Measurements from ENCODE around the gene CEP43. TPM values are rescaled to one million over a fixed set of nuclear protein-coding genes. Genes with fewer than 3 reads are reported as not detected.

CEP43 gene
- total RNA-seq, 1 donor from 2014 or later: 10.8 TPM

DNA sequence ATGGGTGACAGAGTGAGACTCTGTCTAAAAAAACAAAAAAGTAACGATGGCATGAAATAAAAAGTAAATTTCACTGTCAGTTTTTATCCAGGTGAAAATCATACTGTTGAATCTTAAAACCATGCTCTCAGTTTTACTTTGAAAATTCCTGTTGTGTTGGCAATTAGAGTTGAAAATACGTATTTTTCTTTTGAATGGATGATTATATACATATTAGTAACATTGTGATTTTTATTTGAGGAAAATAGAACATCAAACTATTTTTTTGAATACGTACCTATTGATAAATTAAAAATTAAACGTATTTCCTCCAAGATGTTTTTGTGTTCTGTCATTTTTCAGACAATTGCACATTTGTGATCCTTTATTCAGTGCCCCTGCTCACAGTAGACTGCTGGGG, 14.7 kb downstream of the CEP43 start:
- ATAC-seq: no peak

DNA sequence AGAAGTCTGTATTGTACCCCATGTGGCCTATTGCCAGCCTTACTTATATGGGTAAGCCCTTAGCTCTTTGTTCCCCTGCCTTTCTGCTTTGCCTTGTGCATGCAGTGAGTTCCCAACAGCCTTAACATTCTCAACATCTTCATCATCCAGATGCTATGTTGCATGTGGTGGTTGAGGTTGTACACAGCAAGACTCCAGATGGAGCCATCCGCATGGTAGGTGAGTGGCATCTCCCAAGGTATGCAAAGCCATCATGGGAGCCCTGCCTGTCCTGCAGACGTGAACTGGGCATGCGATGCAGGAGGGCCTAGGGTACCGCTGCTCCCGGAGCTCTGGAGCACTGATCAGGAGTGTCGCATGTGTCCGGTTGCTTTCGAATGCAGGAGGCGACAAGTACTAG, 16.1 kb downstream of the CEP43 start:
- ATAC-seq: no peak

DNA sequence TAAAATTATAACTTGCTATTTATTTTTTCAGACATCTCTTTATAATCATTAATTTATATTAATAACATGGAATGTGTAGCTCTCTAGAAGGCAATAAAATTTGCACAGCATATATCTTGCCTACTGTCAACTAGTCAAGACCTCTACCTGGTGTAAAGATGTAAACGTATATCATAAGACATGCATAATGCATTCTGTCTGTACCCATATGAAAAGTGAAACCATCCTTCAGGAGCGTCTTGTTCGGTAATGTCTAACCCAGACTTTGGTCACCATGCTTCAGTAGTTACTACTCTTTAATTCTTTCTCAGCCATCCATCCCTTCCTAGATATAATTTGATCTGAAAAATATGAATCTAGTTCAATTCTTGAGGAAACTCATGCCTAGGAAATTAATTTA, 21.0 kb downstream of the CEP43 start:
- ATAC-seq: no peak

DNA sequence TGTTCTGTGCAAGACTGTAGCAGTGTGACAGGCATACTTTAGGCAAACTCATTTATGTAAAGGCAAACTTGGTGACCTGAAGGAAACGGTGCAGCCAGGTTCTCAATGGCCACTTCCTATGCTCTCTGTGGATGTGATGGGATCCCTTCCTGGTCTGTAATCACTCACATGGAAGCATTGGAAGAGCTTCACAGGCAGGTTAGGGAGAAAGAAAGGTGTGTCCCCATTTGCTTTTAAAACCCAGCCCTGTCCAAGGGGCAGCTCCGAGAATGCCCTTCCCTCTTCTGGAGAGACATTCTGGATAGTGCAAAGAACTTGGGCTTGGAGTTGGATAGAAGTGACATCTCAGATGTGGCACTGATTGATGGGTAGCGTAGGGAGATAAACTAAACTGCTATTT, 28.1 kb downstream of the CEP43 start:
- ATAC-seq: no peak

DNA sequence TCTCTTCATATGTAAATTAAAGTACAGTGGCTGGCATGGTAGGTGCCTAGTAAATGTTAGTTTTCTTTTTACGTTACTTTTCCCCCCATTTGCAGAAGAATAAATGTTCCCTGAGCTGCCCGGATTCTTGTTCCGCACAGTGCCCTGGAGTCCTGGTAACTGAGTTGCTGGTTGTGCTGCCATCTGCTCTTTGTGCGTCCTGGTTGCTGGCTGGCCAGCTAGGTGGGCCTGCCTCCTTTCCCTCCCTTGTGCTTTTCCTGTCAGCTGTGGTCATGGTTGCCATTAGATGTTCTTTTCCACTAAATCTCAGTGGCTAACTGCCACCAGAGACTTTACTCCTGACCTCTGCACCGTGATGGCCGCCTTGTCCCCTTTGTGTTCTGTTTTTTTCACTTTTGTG, 28.6 kb downstream of the CEP43 start:
- ATAC-seq: no peak

DNA sequence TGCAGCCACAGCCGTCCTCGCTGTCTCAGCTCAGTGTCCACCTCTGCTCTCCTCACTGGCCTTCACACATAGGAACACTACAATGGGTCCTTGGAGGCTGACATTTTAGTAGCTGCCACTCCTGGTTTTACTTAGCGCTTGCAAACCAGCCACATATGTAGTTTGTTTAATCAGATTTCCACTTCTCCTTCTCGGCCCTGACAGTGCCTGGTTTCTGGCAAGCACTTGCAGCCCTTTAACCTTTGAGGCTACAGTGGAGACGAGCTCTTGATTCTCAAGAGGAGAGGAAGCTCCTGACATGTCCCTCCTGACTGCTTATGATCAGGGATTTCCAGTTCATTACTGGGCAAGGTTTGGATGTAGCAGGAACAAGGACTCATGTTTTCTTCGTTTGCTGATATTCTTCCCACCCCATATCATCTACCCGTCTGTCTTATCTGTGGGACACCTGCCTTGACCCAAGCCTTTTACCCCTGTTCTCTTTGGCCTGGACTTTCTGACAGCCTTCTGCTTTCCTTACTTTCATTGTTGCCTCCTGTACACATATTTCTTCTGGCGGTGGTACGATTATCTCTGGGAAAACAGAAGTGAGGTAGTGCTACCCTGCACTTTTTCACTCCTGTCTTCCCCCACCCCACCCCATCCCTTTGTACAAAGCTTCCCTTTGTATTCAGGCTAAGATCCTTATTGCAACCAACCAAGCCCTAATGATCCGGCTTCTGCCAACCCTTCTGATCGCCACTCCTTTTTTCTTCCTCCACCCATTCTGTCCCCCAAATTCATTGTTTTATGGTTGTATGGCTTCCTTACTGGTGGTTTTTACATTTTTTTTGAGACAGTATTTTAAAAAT, 31.2 kb downstream of the CEP43 start:
- ATAC-seq: no peak

DNA sequence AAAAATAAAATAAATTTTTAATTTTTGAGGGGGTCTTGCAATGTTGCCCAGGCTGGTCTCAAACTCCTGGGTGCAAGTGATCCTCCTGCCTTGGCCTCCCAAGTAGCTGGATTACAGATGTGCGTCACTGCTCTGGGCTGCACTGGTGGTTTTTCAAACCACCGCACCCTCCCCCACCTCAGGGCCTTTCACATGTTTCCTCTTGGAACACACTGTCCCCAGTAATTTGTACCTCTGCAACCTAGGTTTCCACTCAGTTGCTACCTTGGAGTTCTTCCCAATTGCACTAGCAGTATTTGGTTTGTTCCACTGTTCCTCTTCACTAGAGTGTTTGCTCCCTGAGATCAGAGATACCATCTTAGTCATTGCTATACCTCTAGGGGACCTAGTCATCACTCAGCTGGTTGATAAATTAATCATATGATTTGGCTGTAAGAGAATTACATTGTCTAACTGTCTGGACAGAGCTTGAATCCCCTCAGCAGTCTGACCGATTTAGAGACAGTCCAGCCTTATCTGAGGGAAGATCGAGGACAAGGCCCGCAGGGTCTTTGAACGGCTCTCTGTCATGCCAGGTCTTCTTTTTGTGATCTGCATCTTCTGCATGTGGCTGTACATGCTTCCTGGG, 32.0 kb downstream of the CEP43 start:
- no peak for ATAC-seq

DNA sequence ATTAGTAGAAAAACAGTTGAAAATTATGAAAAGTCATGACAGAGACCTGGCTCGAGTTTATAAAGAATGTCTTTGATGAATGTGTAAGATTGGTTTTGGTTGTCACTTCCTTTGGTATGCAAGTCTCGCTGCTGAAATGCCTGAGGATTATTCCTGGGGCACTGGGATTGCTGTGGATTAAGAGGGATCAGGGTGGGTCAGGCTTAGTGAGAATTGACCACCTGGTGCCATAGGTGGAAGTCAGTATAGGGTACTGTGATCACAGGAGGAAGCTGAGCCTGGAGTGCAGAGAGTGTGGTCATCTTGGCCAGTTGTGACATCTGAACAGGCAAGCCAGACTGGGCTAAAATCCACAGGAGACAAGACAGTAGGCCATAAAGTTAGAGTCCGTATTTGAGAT, 34.9 kb downstream of the CEP43 start:
- ATAC-seq: no peak

DNA sequence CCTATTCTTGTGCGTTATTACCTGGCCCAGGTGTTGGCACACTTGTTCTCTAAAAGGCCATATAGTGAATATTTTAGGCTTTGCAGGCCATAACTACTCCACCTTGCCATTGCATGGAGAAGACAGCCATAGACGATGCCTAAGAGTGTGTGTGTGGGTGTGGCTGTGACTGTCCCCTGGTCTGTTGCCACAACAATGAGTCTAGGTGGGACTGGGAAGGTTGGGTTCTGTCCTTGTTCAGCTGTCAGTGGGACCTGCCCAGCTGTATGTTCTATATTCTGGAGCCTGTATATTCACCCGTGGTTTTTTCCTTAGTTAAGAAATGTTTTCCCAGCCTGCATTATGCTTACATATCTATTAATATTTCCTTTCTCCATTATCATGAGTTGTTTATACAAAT, 38.6 kb downstream of the CEP43 start:
- no peak for ATAC-seq

DNA sequence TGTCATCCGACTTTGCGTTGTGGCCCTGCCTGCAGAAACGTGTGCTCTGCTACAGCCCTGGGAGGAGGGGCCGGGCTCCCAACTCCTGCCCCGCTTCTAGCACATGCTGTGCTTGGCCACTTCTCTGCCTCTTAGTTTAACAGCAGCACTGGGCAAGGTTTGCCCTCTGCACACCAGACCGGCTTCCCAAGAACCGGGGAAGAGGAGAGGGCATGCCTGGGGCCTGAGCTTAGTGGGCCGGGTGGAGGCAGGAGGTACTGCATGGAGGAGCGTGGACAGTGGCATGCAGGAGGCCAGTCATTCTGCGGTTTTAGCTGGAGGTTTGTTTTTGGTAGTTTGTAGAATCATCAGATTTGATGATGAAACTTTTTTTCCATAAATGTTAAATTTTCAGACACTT, 45.5 kb downstream of the CEP43 start:
- no peak for ATAC-seq

DNA sequence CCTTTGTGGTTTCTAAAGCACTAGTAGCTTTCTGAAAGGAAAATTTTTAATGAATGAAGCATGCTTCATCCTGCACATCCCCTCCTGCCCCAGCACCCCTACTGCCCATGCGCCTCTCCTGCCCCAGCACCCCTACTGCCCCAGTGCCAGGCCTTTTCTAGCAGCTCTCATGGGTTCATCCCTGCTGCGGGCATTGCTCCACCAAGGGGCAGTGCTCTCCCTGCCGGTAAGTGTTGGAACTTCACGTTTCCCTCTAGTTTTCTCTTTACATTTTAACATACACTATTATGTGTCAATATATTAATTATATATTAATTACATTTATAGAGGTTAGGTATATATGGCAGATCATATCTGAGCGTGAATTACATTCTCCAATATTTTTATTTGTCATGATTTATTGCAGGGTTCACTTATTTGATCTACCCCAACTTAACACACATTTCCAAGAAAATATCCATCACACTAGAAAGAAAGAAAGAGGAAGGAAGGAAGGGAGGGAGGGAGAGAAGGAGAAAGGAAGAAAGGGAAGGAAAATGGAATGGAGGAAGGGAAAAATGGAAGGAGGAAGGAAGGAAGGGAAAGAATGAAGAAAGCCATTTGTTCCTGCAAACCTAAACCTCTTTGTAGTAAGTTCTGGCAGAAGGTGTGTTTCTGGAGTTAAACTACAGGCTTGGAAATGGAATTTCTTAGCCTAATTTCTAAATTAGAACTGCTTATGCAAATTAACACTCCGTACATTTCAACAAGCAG, 46.8 kb downstream of the CEP43 start:
- ATAC-seq: no peak

DNA sequence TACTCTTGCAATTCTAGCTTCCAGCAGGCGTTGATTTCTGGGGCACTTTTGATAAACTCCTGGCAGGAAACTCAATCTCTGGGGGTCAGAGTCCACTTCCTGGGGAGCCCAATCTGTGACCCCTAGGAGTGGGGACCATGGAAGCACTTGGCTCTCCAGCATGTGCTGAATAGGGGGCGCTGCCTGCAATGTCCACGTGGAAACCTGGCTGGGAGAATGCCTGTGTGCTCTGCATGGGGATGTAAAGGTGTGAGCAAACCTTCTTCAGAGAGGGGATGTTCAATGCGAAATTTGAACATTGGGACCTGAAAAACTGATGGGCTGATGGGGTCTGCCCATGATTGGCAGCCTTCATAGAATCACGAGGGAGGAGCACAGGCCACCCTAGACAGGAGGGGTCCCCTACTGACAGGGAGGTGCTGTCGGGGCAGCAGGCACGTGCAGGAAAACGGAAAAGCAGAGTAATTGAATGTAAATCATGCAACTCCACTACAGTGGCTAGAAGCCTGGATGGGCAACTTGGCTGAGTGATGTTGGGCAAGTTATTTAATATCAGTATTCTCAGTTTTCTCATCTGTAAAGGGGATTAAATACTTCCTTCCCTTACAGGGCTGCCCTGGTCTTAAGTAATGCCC, 47.8 kb downstream of the CEP43 start:
- ATAC-seq: peak; percentile 10

DNA sequence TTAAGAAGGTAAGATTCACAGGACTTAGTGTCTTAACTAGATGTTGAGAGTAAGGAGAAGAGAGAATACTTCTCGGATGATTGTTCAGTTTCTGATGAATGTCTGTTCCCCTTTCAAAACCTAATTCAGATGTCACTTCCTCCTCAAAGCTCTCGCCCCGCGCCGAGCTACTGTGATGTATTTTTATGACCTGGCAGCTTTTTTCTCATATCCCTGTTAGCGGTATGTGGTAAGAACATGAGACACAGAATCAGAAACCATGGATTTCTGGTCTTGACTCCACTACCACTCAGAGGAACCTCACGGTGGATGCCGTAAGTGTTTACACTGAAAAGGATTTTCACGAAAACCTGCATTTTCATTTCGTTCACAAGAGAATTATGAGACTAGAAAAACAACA, 48.4 kb downstream of the CEP43 start:
- peak; percentile 29 for ATAC-seq

Other genes starting within 250 kb of the CEP43 start
- 23.6 TPM for gene RNASET2, start 42.8 kb upstream of the CEP43 start, total RNA-seq
- not detected for gene CCR6, start 123.7 kb downstream of the CEP43 start, total RNA-seq
- gene GPR31, start 158.6 kb downstream of the CEP43 start, total RNA-seq: not detected